ENCODE data around the gene CCL21. TPM values are rescaled to one million over a fixed set of nuclear protein-coding genes. Genes with fewer than 3 reads are reported as not detected.

Gene CCL21
- total and polyA plus RNA-seq, 2 experiments from 2014 or later = not detected

DNA sequence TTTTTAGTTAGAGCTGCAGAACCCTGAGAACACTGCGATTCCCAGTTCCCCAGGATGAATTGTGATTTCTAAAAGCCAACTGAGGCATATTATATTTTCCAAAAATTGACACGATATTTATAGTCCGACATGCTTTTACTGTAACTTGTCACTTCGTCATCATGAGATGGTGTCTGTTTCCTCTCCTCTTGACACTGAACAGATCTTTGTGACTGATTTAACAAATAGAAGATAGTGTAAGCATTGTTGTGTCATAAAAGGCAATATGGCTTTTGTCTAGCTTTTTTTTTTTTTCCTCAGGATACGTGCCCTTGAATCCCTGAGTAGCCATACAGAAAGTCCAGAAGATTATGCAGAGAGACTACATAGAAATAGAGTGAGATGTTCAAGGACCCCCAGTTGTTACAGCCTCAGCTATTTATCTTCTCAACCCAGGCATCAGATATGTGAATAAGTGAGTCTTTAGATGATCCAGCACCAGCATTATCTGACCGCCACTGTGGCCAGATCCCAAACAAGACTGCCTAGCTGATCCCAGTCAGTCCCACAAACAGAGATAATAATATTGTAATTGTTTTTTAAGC is 27.8 kb upstream of the CCL21 start:
- H3K9me2 ChIP-seq (replicated peaks; ENCODE audit: insufficient read depth) = no peaks in the 10 kb centered on the region
- H3K27ac ChIP-seq = no peak overlapping the region
- no peaks in the 10 kb centered on the region for H3K27me3 ChIP-seq
- TF ChIP-seq, protein P1, sequence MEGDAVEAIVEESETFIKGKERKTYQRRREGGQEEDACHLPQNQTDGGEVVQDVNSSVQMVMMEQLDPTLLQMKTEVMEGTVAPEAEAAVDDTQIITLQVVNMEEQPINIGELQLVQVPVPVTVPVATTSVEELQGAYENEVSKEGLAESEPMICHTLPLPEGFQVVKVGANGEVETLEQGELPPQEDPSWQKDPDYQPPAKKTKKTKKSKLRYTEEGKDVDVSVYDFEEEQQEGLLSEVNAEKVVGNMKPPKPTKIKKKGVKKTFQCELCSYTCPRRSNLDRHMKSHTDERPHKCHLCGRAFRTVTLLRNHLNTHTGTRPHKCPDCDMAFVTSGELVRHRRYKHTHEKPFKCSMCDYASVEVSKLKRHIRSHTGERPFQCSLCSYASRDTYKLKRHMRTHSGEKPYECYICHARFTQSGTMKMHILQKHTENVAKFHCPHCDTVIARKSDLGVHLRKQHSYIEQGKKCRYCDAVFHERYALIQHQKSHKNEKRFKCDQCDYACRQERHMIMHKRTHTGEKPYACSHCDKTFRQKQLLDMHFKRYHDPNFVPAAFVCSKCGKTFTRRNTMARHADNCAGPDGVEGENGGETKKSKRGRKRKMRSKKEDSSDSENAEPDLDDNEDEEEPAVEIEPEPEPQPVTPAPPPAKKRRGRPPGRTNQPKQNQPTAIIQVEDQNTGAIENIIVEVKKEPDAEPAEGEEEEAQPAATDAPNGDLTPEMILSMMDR (IDR thresholded peaks at IDR 0.05; ENCODE audit: poor library complexity) = no peak
- TF ChIP-seq EZH2 (IDR thresholded peaks at IDR 0.05; ENCODE audit: borderline replicate concordance) (no peak), EZH2phosphoT487 (IDR thresholded peaks at IDR 0.05; ENCODE audit: low read depth, severe bottlenecking, unreplicated experiment) (no peak)
- no peak for DNase-seq (ENCODE audit: low spot score)
- WGBS (ENCODE audit: low lambda C conversion rate, missing lambda C conversion rate) = 57% methylated on average over 6 of the region's 6 CpGs
- no peaks in the 10 kb centered on the region for H3K79me2 ChIP-seq
- no peak overlapping the region for H2AFZ ChIP-seq
- H3K4me2 ChIP-seq = no peak overlapping the region
- H3K4me1 ChIP-seq (ENCODE audit: insufficient read depth) = no peaks in the 10 kb centered on the region
- no peak overlapping the region for H3K4me3 ChIP-seq
- H3K9me3 ChIP-seq (ENCODE audit: low read depth) = no peaks in the 10 kb centered on the region
- no peaks in the 10 kb centered on the region for H3K36me3 ChIP-seq (replicated peaks; ENCODE audit: insufficient read depth, low read depth)
- no peaks in the 10 kb centered on the region for H4K20me1 ChIP-seq (ENCODE audit: insufficient read depth, poor library complexity, severe bottlenecking)

- Histone ChIP-seq H2AFZ (no peak overlapping the region), H3K27me3 (no peaks in the 10 kb centered on the region), H3K4me2 (no peak overlapping the region), H3K9me2 (replicated peaks; ENCODE audit: insufficient read depth) (no peaks in the 10 kb centered on the region), H3K27ac (no peak overlapping the region), H4K20me1 (ENCODE audit: insufficient read depth, poor library complexity, severe bottlenecking) (no peaks in the 10 kb centered on the region), H3K36me3 (replicated peaks; ENCODE audit: insufficient read depth, low read depth) (no peaks in the 10 kb centered on the region), H3K4me3 (no peak overlapping the region), H3K79me2 (no peaks in the 10 kb centered on the region), H3K4me1 (ENCODE audit: insufficient read depth) (no peaks in the 10 kb centered on the region), H3K9me3 (ENCODE audit: low read depth) (no peaks in the 10 kb centered on the region)
- DNase-seq (ENCODE audit: low spot score) = no peak
- TF ChIP-seq, protein P1 (IDR thresholded peaks at IDR 0.05; ENCODE audit: poor library complexity) = no peak
- no peak for TF ChIP-seq EZH2phosphoT487 (IDR thresholded peaks at IDR 0.05; ENCODE audit: low read depth, severe bottlenecking, unreplicated experiment)
- TF ChIP-seq EZH2 (IDR thresholded peaks at IDR 0.05; ENCODE audit: borderline replicate concordance) = no peak
Observed at GRCh38 chr9:34734720-34735119, 24.8 kb upstream of the CCL21 start.

DNA sequence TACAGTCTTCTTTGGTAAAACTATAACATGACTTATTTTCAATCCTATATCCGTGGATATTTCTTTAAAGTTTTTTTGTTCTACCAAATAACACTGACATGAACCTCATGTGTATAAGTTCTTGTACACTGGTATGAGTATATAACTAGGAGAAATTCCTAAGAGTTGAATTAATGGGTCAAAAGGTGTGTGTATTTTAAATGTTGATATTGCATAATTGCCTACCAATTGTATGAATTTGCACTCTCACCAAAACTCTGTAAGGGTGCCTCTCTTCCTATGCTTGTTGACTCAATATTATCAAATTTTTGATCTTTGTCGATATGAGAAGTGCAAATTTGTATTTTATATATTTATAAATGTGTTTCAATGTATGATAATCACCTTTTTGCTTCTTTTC is 22.9 kb upstream of the CCL21 start:
- DNase-seq (ENCODE audit: low spot score) = no peak
- H2AFZ ChIP-seq = no peak overlapping the region
- H3K9me3 ChIP-seq (ENCODE audit: low read depth) = no peaks in the 10 kb centered on the region
- no peak overlapping the region for H3K27ac ChIP-seq
- H3K9me2 ChIP-seq (replicated peaks; ENCODE audit: insufficient read depth) = no peaks in the 10 kb centered on the region
- no peaks in the 10 kb centered on the region for H3K4me1 ChIP-seq (ENCODE audit: insufficient read depth)
- TF ChIP-seq EZH2 (IDR thresholded peaks at IDR 0.05; ENCODE audit: borderline replicate concordance) (no peak), EZH2phosphoT487 (IDR thresholded peaks at IDR 0.05; ENCODE audit: low read depth, severe bottlenecking, unreplicated experiment) (no peak)
- TF ChIP-seq, protein P1 (IDR thresholded peaks at IDR 0.05; ENCODE audit: poor library complexity) = no peak
- H4K20me1 ChIP-seq (ENCODE audit: insufficient read depth, poor library complexity, severe bottlenecking) = no peaks in the 10 kb centered on the region
- H3K36me3 ChIP-seq (replicated peaks; ENCODE audit: insufficient read depth, low read depth) = no peaks in the 10 kb centered on the region
- H3K79me2 ChIP-seq = no peaks in the 10 kb centered on the region
- no peaks in the 10 kb centered on the region for H3K27me3 ChIP-seq
- no peak overlapping the region for H3K4me3 ChIP-seq
- no peak overlapping the region for H3K4me2 ChIP-seq
- WGBS (ENCODE audit: low lambda C conversion rate, missing lambda C conversion rate) = 85% methylated on average over 2 of the region's 2 CpGs

- H3K27ac ChIP-seq = no peak overlapping the region
- no peaks in the 10 kb centered on the region for H3K4me1 ChIP-seq (ENCODE audit: insufficient read depth)
- no peaks in the 10 kb centered on the region for H3K27me3 ChIP-seq
- no peak overlapping the region for H2AFZ ChIP-seq
- no peaks in the 10 kb centered on the region for H3K36me3 ChIP-seq (replicated peaks; ENCODE audit: insufficient read depth, low read depth)
- H4K20me1 ChIP-seq (ENCODE audit: insufficient read depth, poor library complexity, severe bottlenecking) = no peaks in the 10 kb centered on the region
- DNase-seq (ENCODE audit: low spot score) = no peak
- WGBS (ENCODE audit: low lambda C conversion rate, missing lambda C conversion rate) = 94% methylated on average over 1 of the region's 1 CpG
- H3K79me2 ChIP-seq = no peaks in the 10 kb centered on the region
- TF ChIP-seq, protein P1 (IDR thresholded peaks at IDR 0.05; ENCODE audit: poor library complexity) = no peak
- TF ChIP-seq EZH2phosphoT487 (IDR thresholded peaks at IDR 0.05; ENCODE audit: low read depth, severe bottlenecking, unreplicated experiment) = no peak
- no peak for TF ChIP-seq EZH2 (IDR thresholded peaks at IDR 0.05; ENCODE audit: borderline replicate concordance)
- H3K4me3 ChIP-seq = no peak overlapping the region
- no peaks in the 10 kb centered on the region for H3K9me3 ChIP-seq (ENCODE audit: low read depth)
- H3K4me2 ChIP-seq = no peak overlapping the region
- H3K9me2 ChIP-seq (replicated peaks; ENCODE audit: insufficient read depth) = no peaks in the 10 kb centered on the region
Observed at GRCh38 chr9:34732478-34732877, 22.5 kb upstream of the CCL21 start.

Data from hepatocyte (in vitro differentiated cells).